HG03558 (cell line): ENCODE measurements around the gene ACTN4.

ENCODE experiments used
- ATAC-seq: cut with Tn5 transposase; IDR thresholded peaks from one replicate; pipeline ENCODE4 v1.9.1; 2021; ENCODE audit warnings: moderate number of reproducible peaks; ENCODE audit not compliant: unreplicated experiment; ENCODE audit errors: extremely low read depth

ACTN4 gene

GRCh38 chr19:38719761-38720558 lies 72.5 kb downstream of the ACTN4 start:
- no peak for ATAC-seq

- ATAC-seq = no peak
Observed at GRCh38 chr19:38720559-38721236, 73.2 kb downstream of the ACTN4 start.

GRCh38 chr19:38721496-38721895 lies 74.0 kb downstream of the ACTN4 start:
- no peak for ATAC-seq

- ATAC-seq = no peak
Observed at GRCh38 chr19:38721979-38722773, 74.7 kb downstream of the ACTN4 start.

GRCh38 chr19:38722947-38723605 lies 75.6 kb downstream of the ACTN4 start:
- ATAC-seq = no peak

GRCh38 chr19:38723606-38723965 lies 76.1 kb downstream of the ACTN4 start:
- ATAC-seq = no peak

- no peak for ATAC-seq
Observed at GRCh38 chr19:38723990-38724854, 76.8 kb downstream of the ACTN4 start.

- no peak for ATAC-seq
Observed at GRCh38 chr19:38725469-38726283, 78.2 kb downstream of the ACTN4 start.

- no peak for ATAC-seq
Observed at GRCh38 chr19:38726284-38726673, 78.8 kb downstream of the ACTN4 start.

GRCh38 chr19:38726761-38727301 lies 79.4 kb downstream of the ACTN4 start:
- no peak for ATAC-seq

GRCh38 chr19:38727306-38727867 lies 79.9 kb downstream of the ACTN4 start:
- ATAC-seq = no peak

GRCh38 chr19:38727868-38728660 lies 80.6 kb downstream of the ACTN4 start:
- ATAC-seq = no peak

- ATAC-seq = no peak
Observed at GRCh38 chr19:38728752-38729541, 81.5 kb downstream of the ACTN4 start.

- ATAC-seq = no peak
Observed at GRCh38 chr19:38729653-38730469, 82.4 kb downstream of the ACTN4 start.

GRCh38 chr19:38730470-38730730 lies 83.0 kb downstream of the ACTN4 start:
- ATAC-seq = no peak
